NCI-H748 (cell line): ENCODE results near the gene METTL26.

ENCODE experiments used
- DNase-seq: peaks from one replicate; lab custom pipeline; 2025; ENCODE audit not compliant: unreplicated experiment; lab: John Stamatoyannopoulos, UW

Gene METTL26

DNA sequence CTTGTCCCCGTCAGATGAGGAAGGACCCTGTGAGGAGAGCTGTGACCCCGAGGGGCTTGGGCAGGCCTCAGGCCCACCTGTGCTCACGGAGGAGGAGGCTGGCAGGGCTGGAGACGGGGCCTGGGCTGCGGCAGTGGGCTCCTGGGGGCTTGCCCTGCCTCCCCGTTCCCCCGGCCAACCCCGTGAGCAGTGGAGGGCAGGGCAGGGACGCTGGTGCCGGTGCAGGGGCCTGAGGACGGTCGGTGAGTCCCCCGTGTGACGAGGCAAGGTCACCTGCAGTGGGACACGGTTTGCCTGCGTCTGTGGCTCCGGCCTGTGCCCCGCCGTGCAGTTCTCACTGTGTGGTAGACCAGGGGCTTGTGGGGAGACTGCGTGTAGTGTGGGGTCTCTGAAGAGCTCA is 23.5 kb upstream of the METTL26 start:
- no peak for DNase-seq

DNA sequence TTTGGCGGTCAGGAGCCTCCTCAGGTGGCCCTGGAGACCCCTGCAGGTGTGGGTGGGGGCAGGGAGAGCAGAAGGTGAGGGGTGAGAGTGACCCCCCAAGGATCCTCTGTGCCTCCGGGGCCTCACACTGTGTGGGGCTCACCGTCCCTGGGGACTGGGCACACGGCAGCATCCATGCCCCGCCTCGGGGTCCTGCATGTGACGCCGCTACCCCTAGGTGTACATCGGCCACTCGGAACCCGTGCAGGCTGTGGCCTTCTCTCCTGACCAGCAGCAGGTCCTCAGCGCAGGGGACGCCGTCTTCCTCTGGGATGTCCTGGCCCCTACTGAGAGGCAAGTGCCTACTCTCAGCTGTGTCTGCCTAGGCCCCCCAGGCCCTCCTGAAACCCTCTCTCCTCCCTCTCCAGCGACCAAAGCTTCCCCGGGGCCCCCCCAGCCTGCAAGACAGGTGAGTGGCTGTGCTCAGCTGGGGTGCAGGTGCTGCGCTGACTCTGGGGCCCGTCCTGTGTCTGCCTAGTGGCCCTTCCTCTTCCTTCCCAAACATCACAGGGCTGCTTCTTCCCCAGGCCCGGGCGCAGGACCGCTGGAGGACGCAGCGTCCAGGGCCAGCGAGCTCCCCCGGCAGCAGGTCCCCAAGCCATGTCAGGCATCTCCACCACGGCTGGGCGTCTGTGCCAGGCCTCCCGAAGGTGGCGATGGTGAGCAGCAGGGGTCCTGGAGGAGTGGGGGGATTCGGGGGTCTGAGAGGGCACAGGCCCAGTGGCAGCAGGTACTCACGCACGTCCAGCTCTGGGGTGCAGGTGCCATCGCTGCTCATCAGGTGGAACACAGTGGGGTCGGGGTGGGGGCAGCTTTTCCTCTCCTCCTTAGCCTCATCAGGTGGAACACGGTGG is 22.8 kb upstream of the METTL26 start:
- no peak for DNase-seq

DNA sequence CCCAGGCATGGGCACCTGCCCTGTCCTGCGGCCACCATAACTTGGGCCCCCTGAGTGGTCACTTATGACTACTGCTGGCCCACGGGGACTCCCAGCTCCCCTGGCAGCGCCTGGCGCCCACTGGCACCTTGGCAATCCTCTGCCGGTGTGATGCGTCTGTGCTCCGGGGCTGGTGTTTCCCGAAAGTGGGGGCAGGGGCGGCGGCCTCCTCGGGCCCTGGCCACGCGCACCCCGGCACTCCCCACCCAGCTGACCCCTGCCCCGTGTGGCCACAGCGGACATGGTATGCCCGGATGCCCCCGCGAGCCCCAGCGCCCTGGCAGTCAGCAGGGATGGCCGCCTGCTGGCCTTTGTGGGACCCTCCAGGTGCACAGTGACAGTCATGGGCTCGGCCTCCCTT is 21.4 kb upstream of the METTL26 start:
- no peak for DNase-seq

DNA sequence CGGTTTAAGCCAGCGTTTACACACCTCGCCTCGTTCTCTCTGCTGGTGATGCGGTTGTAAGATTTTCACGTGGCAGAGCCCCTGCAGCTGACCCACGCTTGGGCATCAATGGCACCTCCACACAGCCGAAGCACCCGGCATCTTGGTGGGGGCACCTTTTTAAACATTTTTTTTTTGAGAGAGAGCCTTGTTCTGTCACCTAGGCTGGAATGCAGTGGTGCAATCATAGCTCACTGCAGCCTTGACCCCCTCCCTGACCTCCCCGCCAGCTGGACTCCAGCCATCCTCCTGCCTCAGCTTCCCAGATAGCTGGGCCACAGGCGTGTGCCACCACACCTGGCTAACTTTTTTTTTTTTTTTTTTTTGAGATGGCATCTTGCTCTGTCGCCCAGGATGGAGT is 17.9 kb upstream of the METTL26 start:
- DNase-seq, result no peak

DNA sequence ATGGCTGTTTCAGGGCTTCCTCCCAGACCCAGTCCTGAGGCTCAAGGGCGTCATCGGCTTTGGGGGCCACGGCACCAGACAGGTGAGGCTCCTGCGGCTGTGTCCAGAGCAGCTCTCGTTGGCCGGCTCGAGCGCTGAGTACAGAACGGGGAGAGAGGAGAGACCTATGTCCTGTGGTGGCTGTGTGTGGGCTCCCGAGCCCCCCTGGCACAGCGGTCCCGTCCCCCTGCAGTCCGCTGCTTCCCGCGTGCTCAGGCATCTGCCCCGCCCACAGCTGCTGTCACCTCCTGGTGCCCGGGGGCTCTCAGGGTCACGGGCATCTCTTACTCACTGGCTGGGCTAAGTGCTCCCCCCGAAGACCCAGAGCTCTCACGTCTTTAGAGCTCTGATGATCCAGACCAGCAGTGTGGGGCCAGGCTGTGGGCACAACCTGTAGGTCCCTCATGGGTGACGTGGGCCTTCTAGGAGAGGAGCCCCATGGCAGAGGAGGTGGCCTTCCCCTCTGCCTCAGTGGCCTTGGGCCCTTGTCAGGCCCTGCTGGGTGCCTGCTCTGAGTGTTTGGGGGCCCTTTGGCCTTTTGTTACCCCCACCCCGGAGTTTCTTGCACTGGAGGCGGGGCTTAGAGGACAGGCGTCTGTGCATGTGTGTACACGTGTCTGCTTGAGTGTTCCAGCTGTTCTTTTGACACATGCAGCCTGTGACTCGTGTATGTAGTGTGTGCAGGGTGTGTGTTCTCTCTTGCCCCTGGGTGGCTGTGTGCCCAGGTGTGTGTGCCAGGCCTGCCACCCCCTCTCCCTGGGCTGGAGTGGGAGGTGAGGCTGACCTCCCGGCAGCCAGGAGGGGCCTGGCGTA is 16.6 kb upstream of the METTL26 start:
- no peak for DNase-seq

DNA sequence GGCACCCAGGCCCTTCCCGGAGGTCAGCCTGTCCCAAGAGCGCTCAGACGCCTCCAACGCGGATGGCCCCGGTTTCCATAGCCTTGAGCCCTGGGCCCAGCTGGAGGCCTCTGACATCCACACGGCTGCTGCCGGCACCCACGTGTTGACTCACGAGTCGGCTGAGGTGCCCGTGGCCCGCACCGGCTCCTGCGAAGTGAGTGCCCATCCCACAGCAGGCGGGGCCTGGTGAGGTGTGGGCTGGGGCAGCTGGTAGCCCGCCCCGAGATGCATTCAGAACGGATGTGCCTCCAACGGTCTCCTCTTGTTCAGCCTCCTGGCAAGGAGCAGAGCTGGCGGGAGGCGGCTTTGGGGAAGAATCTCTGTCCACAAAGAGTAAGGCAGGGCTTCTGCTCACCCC is 15.7 kb upstream of the METTL26 start:
- no peak for DNase-seq

DNA sequence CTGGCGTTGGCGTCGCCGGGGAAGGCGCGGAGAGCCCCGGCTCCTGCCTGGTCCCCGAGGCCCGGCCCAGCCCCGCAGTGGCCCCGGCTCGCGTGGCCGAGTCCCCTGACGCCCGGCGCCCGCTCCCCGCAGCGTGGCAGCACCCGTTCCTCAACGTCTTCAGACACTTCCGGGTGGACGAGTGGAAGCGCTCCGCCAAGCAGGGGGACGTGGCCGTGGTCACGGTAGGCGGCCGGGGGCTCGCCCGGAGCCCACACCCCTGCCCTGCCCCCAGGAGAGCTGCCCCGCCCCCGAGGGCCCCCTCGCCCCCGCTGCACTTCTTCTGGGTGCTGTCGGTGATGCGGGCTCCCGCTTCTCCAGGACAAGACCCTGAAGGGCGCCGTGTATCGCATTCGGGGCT is 13.5 kb upstream of the METTL26 start:
- peak; percentile 17 for DNase-seq

DNA sequence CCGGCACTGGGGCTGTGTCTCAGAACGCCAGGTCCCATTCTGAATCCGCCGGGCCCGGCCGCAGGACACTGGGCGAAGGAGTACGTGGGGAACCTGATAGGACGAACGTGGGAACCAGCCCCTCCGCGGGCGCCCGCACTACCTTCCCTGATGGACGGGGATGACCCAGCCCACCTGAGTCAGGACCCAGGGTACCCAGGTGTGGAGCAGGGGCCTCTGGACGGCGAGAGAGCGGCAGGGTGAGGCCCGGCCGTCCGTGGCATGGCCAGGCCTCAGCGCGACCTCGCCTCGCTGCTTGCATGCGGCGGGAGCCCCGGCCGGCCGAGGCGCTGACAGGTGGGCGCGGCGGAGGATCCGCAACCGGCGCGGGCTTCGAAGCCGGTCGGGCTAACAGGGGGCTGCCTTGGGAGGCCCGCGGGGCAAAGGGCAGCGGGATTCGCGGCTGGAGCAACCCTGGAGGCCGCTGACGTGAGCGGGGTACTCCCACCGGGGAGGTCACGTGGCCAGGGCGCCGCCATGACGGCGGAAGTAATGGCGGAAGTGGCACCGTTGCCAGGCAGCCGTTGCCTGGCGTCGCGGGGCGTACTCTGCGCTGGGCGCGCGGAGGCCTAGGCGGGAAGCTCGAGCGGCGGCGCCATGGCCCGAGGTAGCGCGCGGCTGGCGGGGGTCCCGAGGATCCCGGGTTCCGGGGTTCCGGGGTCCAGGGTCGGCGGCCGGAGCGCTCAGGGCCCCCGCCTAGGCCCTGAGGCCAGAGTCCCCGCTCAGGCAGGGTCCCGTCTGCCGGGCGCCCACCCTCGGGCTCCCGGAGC is 12.9 kb upstream of the METTL26 start, which contains the start of gene WDR90:
WDR90 (plus strand) TSS at position 585 of the 809 bp plus-strand sequence; CDS start at position 637, 52 bp downstream.
- peak; percentile 91 for DNase-seq

DNA sequence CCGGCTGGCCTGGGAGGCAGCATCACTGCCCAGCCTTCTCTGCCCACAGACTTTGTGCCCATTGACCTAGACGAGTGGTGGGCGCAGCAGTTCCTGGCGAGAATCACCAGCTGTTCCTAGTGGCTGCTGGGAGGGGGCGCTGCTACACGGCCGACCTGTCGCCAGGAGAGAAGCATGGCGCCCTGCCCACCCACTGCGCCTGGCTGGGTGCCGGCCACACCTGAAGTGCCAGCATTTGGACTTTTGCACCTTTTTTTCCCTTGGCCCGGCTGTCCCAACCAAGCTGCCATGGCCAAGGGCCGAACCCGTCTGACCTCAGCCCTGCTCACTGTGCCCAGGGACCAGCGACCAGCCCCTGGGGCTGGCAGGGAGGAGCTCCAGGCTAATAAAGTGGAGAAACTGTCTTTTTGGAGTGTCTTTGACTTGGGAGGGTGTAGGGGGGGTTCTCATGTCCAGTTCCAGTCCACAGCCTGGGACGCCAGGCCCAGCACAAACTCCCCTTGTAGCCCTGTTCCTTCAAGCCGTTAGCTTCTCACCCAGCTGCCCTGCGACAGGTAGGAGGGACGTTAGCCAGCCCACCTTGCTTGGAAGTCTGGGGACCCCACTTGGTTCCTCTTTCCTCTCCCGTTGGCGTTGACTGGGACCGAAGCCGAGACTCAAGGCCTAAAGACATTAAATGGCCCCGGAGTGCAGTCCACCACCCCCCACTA is 12.1 kb upstream of the METTL26 start:
- peak; percentile 56 for DNase-seq

DNA sequence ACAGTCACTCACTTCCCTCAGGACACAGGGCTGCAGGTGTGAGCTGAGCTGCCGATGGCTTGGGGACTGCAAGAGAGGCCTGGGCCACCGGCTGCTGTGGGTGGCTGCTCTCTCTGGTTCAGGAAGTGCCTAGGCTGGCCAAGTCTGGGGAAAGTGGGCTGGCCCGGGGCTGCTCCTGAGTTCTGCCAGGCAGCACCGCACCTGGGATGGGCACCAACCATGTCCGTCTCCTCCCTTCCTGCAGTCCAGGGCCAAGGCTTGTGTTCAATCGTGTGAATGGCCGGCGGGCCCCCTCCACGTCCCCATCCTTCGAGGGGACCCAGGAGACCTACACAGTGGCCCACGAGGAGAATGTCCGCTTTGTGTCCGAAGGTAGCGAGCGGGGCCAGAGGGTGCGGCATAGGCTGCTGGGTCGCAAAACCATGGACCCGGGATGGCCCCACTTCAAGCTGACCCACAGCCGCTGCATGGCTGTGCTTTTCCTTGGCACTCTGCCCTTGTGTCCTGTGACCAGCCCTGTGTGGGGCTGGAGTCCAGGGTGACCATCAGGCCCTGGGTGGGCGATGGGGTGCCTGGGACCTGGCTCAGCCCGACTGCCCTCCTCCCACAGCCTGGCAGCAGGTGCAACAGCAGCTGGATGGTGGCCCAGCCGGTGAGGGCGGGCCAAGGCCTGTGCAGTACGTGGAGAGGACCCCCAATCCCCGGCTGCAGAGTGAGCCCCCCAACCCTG is 11.2 kb upstream of the METTL26 start:
- no peak for DNase-seq

DNA sequence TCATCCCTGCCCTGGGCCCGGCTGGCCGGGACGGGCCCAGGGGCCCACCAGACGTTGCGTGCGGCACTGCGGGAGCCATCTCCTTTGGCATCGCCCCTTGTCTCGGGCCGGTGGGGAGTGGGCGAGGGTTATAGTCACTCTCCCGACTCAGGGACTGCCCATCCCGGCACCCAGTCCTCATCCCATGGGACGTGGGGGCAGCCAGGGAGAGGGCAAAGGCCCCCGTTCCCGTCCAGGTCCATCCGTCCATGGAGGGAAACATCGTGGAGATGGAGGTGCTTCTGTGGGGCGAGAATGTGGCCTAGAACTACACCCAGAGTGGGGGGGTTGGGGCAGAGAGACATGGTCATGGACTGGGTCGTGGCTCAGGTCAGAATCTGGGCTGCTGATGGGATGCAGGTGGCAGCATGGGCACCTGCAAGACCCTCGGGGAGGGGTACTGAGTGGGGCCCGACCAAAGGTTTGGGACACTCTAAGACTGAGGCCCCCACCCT is 10.6 kb upstream of the METTL26 start:
- DNase-seq, result no peak

DNA sequence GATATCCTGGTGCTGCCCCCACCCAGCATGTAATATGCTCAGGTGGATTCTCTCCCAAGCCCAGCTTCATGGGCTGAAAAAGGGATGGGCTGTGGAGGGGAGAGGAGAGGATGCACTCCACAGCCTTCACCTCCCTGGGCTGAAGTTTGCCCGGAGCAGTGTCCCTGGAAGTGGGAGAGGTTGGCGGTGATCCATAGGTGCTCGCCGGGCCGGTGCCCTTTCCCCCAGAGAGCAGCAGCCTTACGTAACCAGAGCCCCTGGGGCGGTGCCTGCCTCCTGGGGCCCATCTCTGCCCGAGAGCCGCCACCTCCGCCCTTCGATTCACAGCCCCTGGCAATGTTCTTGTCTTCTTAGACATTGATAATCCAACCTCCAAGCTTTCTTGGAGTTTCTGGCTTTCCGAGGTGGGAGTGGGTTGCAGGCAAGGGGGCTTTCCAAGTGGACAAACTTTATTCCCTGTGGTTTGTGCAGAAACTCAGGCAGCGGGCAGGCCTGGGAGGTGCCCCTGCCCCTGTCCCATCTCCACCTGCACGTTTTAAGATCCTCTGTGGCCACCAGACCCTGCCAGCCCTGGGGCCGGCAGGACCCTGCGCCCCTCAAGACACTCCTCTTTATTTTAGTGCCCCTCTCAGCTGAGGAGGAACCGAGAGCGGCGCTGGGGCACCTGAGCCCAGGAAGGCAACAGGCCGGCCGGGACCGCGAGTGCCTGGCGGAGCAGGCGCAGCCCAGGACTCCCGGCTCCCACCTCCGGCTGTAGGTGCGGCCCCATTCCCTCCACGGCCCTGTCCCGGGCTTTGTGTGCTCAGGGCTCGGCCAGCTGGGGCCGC is 10.0 kb upstream of the METTL26 start:
- DNase-seq, result no peak

DNA sequence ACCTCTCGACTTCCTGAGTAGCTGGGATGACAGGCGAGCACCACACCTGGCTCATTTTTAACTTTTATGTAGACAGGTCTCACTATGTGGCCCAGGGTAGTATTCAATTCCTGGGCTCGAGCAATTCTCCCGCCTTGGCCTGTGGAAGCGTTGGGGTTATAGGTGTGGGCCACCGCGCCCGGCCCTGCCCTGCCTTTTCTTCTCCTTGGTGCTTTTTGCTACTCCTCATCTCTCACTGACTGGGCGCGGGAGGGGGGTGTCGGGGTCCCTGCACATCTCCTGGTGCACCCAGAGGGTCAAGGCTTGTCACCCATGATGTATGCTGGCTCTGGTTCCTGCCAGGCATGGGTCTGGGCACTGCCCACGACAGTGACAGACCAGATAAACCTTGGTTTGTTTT is 8.5 kb upstream of the METTL26 start:
- no peak for DNase-seq

DNA sequence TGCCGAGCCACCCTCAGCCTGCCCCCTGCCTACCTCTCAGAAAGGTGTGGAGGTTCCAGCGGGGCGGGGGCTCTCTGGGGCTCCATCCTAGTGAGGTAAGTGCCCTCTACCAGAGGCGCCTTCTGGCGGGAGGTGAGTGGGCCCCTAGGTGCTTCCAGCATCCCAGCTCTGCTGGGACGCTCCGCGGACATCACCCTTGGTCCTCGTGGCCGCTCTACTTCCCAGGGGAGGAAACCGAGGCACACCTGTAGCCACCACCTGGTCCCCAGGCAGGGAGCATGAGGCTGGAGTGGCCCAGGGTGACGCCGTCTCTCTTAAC is 6.9 kb upstream of the METTL26 start:
- DNase-seq, result no peak

DNA sequence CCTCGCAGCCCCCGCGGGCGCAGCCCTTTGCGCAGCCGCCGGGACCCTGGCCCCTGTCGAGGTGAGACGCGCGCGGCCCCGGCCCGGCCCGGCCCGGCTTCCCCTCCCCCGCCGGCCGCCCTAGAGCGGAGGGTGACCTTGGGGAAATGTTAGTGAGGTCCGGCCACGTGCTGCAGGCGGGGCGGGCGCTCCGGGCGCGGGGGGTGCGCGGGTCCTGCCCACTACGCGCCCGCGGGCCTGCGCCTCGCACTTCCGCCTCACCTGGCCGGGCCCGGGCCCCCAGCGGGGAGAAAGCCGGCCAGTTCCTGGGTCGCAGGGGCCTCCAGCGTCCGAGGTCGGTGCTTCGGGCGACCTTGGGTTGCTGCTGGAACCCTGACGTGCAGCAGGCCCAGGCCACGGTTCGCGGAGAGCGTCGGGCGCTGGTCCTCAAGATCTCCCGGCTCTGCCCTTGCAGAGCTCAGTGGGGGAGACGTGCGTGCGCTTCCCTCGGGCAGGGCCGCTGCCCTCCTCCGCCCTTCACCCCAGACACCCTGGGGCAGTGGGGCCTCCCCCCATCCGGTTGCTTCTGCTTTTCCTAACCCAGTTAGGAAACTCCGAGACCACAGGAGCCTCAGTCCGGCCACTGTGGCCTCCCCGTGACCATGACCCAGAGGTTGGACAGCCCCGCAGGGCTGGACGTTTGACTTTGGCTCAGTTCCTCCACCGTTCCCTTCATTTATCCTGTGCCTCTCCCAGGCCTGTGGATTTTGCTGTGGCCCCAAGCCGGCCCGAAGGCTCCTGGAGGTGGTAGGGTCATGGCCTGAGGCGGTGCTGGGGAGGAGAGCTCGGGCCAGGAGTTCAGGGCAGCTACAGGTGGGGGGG is 6.3 kb upstream of the METTL26 start:
- peak; percentile 40 for DNase-seq

DNA sequence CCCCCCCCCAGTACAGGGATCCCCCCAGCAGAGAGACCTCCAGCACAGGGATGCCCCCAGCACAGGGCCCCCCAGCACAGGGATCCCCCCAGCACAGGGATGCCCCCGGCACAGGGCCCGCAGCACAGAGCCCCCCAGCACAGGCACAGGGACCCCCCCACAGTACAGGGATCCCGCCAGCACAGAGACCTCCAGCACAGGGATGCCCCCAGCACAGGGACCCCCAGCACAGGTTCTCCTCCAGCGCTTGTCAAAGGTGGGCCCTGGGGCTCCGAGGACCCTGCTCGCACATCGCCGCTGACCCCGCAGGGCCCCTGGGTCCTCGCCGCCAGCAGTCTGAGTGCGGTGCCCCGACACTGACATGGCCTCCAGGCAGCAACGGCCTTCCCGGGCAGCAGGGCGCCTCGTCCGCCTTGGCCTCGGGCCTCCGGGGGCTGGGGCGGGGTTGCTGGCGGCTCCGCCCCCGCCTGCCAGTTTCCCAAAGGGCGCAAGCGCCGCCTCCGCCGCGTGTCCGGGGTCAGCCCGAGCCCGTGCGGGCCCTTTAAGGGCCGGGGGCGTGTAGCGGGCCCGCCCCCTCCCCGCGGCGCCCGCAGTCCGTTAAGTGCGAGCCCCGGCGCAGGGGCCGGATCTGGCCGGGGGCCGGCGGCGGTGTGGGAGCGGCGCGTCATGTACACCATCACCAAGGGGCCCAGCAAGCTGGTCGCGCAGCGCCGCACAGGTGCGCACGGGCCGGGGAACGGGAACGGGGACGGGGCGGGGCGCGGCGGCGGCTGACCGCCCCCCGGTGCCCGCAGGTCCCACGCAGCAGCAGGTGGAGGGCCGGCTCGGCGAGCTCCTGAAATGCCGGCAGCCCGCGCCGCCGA is 5.5 kb upstream of the METTL26 start, which contains the start of gene MCRIP2:
MCRIP2 (plus strand) TSS at position 503 of the 863 bp plus-strand sequence; CDS start at position 667, 164 bp downstream.
- peak; percentile 79 for DNase-seq

DNA sequence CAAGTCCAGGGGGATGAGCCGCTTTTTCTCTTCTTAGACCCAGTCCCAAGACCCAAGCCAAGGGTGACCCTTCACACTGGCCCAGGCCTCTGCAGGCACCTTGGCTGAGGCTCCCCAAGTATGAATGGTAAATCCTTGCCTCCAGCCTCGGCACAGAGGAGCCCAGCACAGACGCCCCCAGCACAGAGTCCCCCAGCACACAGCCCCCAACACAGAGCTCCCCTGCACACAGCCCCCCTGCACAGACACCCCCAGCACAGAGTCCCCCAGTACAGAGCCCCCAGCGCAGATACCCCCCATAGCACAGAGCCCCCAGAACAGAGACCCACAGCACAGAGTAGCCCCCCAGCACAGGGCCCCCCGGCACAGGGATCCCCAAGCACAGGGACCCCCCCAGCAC is 4.5 kb upstream of the METTL26 start:
- DNase-seq, result no peak
